Midbrain (tissue), 1 donor: Measurements from ENCODE around the gene FBXL2.
"Not testable (repeated sequence)": the region's sequence is repeated elsewhere in the genome, so short reads cannot be mapped to it uniquely, and the experiment has no call there.

Source experiments
- DNase-seq: peaks from one replicate; lab custom pipeline; 2025; lab: John Stamatoyannopoulos, UW

The FBXL2 gene

DNA sequence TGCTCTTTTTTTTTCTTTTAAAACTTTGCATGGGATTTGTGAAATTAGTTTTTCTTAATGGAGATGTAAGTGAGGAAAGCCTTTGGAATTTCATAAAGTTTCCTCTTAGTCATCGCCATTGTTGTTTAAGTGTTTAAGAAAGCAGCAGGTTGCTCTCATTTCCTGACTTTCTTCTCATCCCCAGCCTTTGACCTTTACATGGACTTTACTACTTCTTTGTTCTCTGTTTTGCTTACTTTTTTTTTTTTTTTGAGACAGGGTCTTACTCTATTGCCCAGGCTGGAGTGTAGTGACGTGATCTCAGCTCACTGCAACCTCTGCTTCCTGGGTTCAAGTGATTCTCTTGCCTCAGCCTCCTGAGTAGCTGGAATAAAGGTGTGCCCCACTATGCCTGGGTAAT, 38.6 kb downstream of the FBXL2 start:
- no peak for DNase-seq

DNA sequence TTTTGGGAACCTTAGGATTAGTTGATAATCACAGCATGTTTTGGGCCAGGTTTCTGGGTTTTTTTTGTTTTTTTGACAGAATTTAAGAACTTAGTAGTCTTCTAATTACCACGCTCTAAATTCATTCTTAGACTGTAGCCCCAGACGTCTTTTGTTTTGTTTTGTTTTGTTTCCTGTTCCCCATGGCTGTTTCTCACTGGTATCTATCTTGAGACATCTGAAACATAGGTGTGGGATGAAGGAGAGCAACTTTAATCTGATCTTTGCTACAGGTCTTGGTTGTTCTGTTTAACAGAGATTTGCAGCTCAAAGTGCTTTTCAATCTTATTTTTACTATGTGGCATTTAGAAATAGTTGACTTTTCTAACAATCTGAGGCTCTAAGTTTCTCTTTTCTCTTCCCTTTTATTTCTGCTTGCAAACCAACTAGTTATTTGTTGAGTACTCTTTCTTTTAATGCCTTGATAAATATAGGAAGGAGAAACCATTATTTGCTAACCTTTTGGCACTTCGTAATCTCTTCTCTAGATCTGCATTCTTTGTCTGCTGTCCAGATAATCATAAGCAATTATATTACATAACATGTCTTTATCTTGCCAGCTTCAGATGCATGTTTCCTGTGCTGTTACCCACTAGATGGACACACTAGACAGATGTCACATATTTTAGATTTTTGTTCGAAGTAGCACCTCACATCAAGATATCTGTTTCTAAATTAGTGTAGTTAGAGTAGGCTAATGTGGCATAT, 40.9 kb downstream of the FBXL2 start:
- DNase-seq: no peak

DNA sequence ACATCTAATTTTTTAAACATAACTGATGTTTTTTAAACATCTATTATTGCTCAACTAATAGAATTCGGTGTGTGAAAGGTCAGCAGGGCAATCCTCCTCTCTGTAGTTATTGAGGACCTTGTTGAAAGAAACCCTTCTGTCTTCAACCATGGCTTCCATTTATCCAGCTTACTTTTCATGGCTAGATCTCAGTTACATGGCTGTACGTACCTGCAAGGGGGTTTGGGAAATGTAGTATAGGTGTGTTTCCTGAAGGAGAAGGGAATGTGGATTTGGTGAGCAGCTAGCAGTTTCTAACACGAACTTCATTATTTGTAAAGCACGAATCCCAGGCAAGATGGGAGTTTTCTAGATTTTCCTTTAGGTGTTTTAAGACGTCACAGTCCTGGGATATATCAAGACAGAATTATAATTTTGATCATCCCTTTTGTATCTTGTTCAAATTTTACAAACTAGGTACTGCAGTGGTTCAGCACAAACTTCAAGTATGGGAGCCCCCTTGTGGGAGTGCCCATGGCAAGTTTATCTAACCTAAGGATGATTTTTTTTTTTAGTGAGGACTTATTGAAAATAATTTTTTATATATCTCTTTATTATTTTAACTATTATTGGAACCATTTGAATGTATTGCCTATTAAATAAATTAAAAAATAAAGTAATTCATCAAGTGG, 41.6 kb downstream of the FBXL2 start:
- DNase-seq: no peak

DNA sequence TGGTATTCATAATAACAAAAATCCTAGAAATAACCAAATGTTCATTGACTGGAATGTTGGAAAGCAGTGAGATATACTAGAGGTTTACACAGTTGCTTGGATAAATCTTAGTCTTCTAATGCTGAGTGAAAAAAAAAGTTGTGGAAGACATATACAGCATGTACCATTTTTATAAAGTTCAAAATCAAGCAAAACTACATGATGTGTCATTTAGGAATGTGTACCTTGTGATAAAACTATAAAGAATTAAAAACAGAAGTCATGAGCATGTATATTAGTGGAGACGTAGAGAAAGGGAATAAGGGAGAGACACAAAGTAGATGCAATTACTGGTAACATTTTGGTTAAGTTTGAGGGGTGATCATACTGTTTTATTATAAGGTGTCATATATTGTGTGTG, 45.2 kb downstream of the FBXL2 start:
- DNase-seq: no peak

DNA sequence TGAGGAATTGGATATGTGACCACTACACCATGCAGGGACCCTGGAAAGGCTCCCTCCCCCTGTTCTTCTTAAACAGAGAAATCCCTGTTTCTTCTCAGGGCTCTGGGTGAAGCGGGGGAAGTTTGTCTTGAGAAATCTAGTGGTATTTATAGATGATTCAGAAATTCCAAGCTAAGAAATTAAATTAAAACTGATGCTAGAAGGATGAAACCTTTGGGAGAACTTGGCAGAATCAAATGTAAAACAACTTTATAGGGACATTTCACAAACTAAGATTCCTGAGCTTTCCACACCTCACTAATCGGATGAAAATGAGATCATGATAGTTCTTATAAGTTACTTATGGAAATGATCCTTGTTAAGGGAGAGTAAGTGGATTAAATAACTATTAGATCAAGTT, 54.2 kb downstream of the FBXL2 start:
- DNase-seq: no peak

DNA sequence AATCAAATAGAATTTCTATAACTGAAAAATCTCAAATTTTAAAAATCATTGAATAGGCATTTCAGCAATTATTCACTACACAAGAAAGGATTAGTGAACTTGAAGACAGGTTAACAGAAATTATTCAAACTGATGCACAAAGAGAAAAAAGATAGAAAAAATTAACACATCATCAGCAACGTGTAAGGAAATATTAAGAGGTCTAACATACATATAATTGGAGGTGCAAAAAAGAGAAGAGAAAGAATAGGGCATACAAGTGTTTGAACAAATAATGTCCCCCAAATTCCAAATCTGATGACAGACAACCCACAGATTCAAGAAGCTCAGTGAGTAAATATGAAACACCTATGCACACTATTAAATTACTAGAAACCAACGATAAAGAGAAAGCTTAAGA, 57.1 kb downstream of the FBXL2 start:
- DNase-seq: no peak

DNA sequence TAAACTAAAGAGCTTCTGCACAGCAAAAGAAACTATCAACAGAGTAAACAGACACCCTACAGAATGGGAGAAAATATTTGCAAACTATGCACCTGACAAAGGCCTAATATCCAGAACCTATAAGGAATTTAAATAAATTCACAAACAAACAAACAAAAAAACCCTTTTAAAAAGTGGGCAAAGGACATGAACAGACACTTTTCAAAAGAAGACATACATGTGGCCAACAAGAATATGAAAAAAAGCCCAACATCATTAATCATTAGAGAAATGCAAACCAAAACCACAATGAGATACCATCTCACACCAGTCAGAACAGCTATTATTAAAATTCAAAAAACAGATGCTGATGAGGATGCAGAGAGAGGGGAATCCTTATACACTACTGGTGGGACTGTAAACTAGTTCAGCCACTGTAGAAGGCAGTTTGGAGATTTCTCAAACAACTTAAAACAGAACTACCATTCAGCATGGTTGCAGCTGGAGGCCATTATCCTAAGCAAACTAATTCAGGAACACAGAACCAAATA, 61.8 kb downstream of the FBXL2 start:
- DNase-seq: not testable (repeated sequence)

DNA sequence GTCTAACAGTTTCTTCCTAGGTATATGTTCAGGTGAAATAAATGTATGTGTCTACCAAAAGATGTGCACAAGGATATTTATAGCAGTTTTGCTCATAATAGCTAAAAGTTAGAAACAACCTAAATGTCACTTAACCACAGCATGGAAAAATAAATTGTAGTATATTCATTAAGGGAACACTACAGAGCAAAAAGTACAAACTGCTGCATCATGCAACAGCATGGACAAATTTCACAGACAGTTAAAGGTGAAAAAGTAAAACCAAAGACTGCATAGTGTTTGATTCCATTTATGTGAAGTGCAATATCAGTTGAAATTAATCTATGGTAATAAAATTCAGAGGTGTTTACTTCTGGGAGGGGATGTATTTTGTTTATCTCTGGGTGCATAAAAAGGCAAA, 62.5 kb downstream of the FBXL2 start:
- DNase-seq: no peak

DNA sequence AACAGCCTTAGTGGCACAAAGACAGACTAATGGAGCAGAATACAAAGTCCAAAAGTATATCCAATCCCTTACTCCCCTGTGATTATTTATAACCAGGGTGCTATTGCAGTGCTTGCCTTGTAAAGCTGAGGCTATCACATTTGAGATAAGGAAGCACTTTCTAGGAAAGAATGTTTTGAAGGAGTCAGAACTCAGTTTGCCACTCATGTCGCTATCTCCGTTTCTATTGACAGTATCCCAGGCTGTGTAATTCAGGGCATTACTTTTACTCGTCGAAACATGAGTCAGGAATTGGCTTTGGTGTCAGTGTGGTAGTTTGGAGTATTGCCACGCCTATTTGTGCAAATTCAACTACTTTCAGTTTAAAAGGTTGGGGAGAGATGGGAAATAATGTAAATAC, 78.4 kb downstream of the FBXL2 start:
- DNase-seq: no peak

DNA sequence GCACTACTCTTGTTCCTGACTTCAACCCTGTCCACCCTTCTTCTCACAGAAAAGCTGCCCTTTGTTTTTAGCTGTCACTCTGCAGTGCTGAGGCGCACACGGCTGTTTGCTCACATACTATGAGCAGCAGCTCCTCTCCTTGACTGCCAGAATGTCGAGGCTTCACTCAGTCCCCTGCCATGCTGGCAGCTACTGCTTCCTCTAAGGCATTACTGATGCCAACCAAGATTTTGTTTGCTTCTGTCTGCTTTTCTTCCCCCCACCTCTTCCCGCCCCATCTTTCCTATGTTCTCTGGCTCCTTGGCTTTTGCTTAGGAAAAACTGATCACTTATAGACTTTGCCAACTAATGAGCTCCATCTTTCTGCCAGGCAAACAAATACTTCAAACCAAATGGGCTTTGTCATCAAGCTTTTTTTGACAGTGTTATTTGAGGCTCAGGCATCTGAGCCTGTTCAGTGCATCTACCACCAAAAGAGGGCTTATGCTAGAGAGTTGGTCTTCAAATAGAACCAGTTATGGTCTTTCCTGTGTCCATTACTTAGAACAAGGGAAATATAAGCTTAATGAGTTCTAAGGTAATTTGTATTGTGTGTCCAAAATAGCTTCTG, 81.0 kb downstream of the FBXL2 start:
- DNase-seq: no peak

DNA sequence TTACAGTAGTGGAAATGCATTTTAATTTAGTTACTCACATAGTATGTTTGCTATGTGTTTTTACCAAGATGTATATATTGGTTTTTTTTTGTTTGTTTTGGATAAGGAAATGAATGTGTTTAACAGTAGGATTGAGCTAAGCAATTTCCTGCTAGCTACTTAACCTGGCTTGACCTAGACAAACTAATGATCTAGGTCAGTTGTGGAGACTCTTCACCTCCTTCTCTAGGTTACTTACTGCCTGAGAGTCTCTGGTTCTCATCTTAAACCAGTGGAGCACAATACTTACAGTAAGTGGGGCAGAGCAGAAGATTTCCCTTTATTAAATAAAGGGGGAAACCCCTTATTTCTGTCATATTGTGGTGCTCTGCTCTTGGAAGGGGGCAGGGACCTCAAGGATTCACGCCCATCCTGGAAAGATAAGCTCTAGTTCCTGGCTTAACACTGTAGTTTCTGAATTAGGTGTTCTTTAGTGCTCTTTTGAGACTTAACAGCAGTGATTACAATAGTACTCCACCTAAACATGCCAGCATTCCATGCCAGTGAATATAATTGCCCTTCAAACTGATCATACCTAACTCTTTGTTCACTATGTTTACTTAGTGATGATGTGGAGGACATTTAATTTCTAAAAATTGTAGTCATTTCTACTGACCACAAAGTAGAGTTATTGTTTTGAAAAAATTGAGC, 83.0 kb downstream of the FBXL2 start:
- no peak for DNase-seq

DNA sequence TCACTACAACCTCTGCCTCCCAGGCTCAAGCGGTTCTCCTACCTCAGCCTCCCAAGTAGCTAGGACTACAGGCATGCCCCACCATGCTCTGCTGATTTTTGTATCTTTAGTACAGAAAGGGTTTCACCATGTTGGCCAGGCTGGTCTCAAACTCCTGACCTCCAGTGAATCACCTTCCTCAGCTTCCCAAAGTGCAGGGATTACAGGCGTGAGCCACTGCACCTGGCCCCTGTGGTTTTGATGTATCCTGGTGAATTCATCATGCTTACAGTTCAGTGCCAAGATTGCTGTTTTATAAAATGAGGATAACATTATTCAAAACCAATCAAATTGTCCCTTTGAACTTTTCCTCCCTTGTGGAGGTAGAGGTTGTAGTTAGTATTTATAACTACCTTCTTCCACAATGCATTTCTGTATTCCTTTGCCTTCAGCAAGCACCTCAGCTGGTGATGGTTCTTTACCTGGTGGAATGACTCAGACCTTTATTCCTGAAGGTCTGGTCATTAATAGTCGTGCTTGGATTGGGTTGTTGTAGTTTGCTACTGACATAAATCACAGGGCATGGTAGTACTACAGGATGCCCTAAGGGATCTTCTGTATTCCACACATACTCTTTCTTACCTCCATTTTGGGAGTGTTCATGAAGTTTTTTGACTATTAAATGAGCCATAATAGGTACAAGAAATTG, 86.0 kb downstream of the FBXL2 start:
- no peak for DNase-seq

DNA sequence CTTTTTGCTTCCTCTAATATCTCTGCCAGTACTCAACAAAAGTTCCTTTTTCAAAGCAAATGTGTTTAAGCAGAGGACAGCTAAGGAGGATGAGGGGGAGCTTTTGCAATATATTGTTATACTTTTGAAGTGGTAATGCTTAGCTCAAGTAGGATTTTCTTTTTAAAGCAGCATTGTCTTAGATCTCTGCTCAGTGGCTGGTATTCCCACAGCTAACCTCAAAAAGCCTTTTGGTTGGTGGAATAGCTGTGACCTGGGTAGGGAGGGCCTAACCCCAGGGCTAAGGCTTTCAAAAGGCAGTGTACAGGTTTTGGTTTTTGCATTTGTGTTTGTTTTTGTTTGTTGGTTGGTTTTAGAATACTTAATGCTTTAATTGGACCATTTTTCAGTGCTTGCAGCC, 86.8 kb downstream of the FBXL2 start:
- no peak for DNase-seq

DNA sequence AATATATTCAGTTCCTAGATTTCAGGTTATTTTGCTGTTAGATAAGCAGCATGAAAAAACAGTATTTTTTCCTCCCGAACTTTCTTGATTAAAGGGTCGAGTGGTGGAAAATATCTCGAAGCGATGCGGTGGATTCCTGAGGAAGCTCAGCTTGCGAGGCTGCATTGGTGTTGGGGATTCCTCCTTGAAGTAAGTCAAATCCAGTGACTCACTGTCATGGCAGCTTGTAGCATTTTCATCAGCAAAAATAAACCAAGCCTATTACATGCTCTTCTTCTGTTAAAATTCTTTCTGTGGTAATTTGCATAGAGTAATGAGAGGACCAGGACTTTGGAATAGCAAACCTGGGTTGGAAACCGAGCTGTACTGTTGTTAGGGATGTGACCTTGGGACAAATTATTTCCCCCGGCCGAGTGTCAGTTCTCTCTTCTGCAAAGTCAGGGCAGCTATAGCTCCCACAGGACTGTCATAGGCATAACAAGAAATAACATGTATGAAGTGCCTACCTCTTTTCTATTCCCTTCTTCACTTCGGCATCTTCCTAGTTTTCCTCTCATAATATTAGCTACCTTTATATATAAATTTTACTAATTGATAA, 87.4 kb downstream of the FBXL2 start:
- DNase-seq: no peak

DNA sequence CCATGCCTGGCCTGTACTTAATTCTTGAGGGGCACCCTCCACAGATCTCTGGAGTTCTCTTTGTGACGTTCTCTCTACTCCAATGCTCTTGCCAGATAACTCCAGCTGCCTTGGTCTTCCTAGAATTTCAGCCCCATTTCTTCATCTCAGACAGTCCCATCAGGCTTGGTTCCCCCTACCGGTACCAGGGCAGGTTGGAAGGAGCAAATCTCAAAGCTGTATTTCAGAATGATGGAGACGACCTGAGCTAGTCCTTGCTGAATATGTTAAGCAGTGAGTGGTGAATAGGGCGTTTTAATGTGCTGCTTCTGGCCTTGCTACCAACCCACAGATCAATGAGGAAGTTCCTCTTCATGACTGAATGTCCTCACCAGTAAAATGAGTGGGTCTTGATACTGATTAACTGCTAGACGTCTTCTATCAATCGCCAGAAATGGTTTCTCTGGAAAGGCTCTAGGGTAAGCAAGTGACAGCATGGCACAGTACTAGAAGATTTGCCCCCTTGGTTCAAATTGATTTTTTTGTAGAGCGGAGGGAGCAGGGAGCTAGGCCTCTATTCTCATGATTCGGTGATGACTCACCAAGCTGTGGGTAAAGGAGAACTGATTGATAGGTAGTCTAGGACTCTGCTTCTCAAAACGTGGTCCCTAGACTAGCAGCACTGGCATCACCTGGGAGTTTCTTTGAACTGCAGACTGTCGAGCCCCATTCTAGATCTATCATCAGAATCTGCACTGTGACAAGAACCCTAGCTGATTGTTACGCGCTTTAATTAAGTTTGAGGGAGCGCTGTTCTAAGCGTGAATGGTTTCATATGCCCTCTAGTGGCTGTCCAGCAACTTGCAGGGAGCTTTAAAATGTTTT, 95.2 kb downstream of the FBXL2 start:
- DNase-seq: peak; percentile 71

DNA sequence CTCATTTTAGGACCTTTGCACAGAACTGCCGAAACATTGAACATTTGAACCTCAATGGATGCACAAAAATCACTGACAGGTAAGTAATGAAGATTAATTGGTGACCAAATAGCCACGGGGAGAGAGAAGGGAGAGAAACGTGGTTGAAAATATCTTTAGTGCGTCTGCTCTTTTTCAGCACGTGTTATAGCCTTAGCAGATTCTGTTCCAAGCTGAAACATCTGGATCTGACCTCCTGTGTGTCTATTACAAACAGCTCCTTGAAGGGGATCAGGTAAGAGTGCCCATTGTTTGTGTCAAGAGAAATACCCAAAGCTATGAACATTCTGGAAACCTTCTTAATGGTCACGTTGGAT, 95.8 kb downstream of the FBXL2 start:
- no peak for DNase-seq

DNA sequence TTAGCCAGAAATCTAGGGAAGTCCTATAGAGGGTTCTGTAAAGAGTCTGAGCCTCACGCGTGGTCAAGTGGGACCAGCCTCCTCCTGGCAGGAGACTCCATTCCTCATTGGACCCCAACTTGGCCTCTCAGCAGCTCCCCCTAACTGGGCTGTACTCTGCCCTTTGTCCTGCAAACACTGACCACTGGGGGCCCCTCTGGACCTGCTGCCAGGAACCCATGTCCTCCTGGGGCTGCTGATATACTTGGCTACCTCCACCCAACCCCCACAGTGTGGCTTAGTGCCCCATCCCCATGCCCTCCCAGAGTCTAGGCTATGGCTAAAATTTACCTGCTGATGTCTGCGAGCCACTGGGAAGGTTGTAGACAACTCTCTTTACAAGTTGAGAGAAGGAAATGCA, 100.2 kb downstream of the FBXL2 start:
- no peak for DNase-seq

DNA sequence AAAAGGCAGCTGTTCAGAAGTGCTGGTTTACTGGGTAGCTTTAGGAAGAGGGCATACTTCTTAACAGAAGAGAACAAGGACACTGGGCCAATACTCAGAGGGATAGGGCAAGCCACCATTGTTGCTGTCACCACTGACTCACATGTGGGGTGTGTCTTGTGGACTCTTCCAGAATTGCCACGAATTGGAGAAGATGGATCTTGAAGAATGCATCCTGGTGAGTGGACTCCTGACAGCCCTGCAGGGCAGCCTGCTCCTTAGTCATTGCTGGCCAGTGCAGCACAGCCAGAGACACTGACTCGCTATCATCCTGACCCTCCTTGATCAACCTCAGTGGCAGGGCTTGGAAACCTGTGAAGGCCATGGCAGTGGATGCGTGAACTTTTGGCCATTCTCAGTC, 100.7 kb downstream of the FBXL2 start:
- no peak for DNase-seq

DNA sequence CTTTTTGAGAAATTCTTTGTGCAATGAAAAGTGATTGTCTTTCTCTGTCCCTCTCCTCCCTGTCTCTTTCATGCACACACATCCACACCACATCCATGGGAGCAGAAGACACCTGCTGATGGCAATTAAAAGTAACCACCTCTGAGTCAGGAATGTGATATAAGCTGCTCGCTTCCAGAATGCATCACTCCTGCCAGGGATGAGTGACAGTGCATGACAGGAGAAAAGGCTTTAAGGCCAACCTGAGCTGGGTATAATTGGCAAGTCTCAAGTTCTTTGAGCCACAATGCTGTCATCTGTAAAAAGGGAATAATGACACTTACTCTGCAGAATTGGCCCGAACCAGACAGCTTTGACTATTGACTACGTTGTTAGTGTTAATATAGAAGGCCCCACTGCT, 103.4 kb downstream of the FBXL2 start:
- DNase-seq: no peak

DNA sequence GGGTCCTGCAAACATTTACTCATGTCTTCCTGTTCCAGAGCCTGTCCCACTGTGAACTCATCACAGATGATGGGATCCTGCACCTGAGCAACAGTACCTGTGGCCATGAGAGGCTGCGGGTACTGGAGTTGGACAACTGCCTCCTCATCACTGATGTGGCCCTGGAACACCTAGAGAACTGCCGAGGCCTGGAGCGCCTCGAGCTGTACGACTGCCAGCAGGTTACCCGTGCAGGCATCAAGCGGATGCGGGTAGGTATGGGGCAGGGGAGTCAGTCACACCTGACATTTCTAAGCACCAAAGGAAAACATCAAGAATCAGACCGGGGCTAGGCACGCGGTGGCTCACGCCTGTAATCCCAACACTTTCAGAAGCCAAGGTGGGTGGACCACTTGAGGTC, 106.7 kb downstream of the FBXL2 start:
- no peak for DNase-seq

DNA sequence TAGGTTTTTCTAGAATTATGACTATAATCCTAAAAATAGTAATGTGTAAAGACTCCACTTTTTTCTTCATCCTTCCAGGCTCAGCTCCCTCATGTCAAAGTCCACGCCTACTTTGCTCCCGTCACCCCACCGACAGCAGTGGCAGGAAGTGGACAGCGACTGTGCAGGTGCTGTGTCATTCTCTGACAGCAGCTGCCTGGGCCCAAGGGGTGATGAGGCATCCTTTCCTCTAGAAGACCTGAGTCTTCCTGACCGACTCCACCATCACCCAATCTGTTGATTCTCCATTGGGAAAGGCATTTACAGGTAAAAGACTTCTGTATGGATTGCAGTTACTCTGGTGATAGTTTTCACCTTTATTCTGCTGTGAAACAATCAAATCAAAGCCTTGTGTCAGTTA, 108.2 kb downstream of the FBXL2 start:
- no peak for DNase-seq
